ENCODE data around the gene CLN5. TPM values are rescaled to one million over a fixed set of nuclear protein-coding genes. Genes with fewer than 3 reads are reported as not detected.

CLN5 gene
- total RNA-seq, 4 donors from 2014 or later = 9.1 to 24.3 (median 21.6) TPM

DNA sequence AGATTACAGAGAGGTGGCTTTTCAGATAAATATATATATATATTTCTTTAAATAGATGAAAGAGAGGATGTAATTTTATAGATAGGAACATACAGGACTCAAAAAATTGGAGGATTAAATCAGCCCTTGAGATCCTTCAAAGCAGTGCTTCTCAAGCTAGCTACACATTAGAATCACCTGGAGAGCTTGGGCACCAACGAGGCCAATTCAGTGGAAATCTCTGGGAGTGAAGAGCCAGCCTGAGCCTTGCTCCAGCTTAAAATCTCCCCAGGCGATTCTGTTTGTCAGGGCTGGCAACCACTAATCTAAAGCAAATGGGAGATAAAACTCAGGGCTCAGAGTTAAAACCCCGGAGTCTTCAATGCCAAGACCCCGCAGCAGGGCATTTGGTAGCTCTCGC, 15.0 kb upstream of the CLN5 start:
- no peaks in the 10 kb centered on the region for H3K36me3 ChIP-seq
- no peak overlapping the region for H3K4me3 ChIP-seq
- no peaks in the 10 kb centered on the region for H3K27me3 ChIP-seq
- H3K4me1 ChIP-seq = peaks cover 0 to 8% (median 0%) of the 10 kb centered on the region in 4 donors
- no peak overlapping the region for H3K27ac ChIP-seq
- TF ChIP-seq, protein P1, sequence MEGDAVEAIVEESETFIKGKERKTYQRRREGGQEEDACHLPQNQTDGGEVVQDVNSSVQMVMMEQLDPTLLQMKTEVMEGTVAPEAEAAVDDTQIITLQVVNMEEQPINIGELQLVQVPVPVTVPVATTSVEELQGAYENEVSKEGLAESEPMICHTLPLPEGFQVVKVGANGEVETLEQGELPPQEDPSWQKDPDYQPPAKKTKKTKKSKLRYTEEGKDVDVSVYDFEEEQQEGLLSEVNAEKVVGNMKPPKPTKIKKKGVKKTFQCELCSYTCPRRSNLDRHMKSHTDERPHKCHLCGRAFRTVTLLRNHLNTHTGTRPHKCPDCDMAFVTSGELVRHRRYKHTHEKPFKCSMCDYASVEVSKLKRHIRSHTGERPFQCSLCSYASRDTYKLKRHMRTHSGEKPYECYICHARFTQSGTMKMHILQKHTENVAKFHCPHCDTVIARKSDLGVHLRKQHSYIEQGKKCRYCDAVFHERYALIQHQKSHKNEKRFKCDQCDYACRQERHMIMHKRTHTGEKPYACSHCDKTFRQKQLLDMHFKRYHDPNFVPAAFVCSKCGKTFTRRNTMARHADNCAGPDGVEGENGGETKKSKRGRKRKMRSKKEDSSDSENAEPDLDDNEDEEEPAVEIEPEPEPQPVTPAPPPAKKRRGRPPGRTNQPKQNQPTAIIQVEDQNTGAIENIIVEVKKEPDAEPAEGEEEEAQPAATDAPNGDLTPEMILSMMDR (IDR thresholded peaks at IDR 0.05) = no peak
- TF ChIP-seq POLR2A (IDR thresholded peaks at IDR 0.05) = no peak
- no peaks in the 10 kb centered on the region for H3K9me3 ChIP-seq
- DNase-seq = no peak

DNA sequence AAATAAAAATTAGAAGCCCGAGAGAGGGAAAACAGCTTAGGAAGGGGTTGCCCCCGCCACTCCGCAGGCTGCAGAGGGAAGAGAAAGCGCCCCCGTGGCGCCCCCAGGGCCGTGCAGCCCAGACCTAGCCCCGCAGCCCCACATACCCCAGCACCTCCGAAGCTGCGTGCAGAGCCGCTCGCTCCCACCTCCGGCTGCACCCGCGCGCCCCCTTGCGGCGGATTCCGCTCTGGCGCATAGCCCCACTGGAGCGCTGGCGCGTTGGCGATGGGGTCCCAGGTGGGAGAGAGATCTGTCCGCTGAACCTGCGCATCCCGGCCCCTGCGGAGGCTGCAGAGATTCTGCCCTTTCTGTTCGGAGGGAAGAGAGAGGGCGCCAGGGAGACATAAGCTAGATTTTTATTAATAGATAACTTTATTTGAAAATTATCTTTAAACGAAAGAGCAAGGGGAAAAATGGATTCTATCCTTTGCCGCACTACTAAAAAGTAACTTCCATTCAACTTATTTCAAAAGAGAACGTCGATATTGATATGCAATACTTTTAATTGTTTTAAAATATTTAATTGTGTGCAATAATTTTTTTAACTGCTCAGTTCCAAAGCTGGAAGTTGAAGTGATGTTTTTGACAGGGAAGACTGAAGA, 11.7 kb upstream of the CLN5 start:
- H3K27me3 ChIP-seq = no peaks in the 10 kb centered on the region
- H3K4me1 ChIP-seq = peaks cover 0 to 8% (median 0%) of the 10 kb centered on the region in 4 donors
- no peaks in the 10 kb centered on the region for H3K36me3 ChIP-seq
- DNase-seq = peak; percentile 75 to 90 (median 85)
- peak overlapping the region in 3 of 4 donors; percentile 24 to 35 (median 30) for H3K4me3 ChIP-seq
- H3K9me3 ChIP-seq = no peaks in the 10 kb centered on the region
- no peak for TF ChIP-seq POLR2A (IDR thresholded peaks at IDR 0.05)
- TF ChIP-seq, protein P1 (IDR thresholded peaks at IDR 0.05) = peak; percentile 64 to 99 (median 77)
- H3K27ac ChIP-seq = no peak overlapping the region

DNA sequence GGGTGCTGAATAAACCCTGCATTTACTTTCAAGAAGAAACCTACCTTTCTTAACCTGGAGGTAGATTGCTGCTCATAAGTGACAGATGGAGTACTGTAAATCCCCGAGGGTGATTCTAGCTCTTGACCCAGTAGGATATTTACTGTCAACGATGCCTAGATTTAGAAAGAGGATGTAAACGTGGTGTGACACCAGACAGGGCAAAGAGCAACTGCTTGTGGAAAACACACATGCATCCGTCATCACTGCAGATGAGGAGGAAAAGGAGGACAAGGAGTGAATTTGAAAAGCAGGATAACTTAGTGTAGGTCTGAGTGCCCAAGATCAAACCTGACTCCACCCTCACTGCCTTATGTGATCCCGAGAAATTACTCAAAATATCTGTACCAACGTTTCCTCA, 9.8 kb upstream of the CLN5 start:
- Histone ChIP-seq H3K36me3 (no peaks in the 10 kb centered on the region), H3K4me1 (peaks cover 0 to 8% (median 0%) of the 10 kb centered on the region in 4 donors), H3K4me3 (no peak overlapping the region), H3K9me3 (no peaks in the 10 kb centered on the region), H3K27me3 (no peaks in the 10 kb centered on the region), H3K27ac (no peak overlapping the region)
- no peak for TF ChIP-seq POLR2A (IDR thresholded peaks at IDR 0.05)
- TF ChIP-seq, protein P1 (IDR thresholded peaks at IDR 0.05) = no peak
- no peak for DNase-seq

DNA sequence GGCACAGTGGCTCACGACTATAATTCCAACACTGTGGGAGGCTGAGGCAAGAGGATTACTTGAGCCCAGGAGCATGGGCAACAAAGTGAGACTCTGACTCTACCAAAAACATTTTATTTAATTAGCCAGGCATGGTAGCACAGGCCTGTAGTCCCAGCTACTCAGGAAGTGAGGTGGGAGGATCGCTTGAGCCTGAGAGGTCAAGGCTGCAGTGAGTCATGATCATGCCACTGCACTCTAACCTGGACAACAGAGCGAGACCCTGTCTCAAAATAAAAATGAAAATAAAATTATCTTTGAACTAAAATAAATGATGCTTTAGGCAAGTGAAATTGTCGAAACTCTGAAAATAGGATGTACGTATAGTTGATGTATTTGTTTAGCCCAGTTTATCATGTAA, 8.2 kb upstream of the CLN5 start:
- Histone ChIP-seq H3K9me3 (no peaks in the 10 kb centered on the region), H3K4me3 (no peak overlapping the region), H3K36me3 (no peaks in the 10 kb centered on the region), H3K4me1 (peaks cover 0 to 8% (median 0%) of the 10 kb centered on the region in 4 donors), H3K27ac (no peak overlapping the region), H3K27me3 (no peaks in the 10 kb centered on the region)
- DNase-seq = no peak
- no peak for TF ChIP-seq POLR2A (IDR thresholded peaks at IDR 0.05)
- TF ChIP-seq, protein P1 (IDR thresholded peaks at IDR 0.05) = no peak

DNA sequence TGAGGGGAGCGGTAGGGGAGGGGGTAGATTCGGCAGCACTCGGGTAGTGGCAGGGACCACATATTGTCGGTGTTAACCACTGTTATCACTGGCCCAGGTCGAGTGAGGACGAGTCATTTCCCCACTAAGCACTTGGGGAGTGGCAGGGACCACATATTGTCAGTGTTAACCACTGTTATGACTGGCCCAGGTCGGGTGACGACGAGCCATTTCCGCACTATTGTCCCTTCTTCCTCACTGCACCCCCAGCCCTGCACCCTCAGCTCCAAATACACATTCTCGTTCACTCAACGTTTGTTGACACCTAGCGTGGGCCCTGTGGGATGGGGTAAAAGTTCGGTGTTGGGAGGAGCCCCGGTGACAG, 467 bp upstream of the CLN5 start:
- Histone ChIP-seq H3K4me3 (peak overlapping the region; percentile 81 to 88 (median 86)), H3K36me3 (peaks cover 0 to 13% (median 0%) of the 10 kb centered on the region in 3 donors), H3K27ac (peak overlapping the region; percentile 95 to 96 (median 96)), H3K27me3 (no peaks in the 10 kb centered on the region), H3K4me1 (peaks cover 0 to 13% (median 2%) of the 10 kb centered on the region in 4 donors), H3K9me3 (no peaks in the 10 kb centered on the region)
- DNase-seq = peak in 2 of 3 donors; percentile 63 to 86
- TF ChIP-seq POLR2A (IDR thresholded peaks at IDR 0.05) = no peak
- TF ChIP-seq, protein P1 (IDR thresholded peaks at IDR 0.05) = no peak

Data from Peyer's patch (tissue), 4 donors.